Stimulated activated CD4-positive, alpha-beta T cell treated with anti-CD3 and anti-CD28 coated beads, Interleukin-15, amount 100 ng/mL, for 48 hours (primary cell): ENCODE results near the gene HMGCS1.
A peak's percentile ranks its signal among the peaks of the same experiment; 100 is the strongest.
"Not testable (repeated sequence)": the region's sequence is repeated elsewhere in the genome, so short reads cannot be mapped to it uniquely, and the experiment has no call there.

Experiments
- DNase-seq, 2 donors: peaks; one replicate each; pipeline ENCODE4 v3.0.0-alpha.2; 2020; ENCODE audit warnings: low read depth in 2 of 2

Gene HMGCS1

GRCh38 chr5:43313035-43313853 is at the start of gene HMGCS1:
HMGCS1 (minus strand) TSS chr5:43313412; CDS start chr5:43298965, 14,447 bp downstream.
- DNase-seq: peak; percentile 97 to 98

DNA sequence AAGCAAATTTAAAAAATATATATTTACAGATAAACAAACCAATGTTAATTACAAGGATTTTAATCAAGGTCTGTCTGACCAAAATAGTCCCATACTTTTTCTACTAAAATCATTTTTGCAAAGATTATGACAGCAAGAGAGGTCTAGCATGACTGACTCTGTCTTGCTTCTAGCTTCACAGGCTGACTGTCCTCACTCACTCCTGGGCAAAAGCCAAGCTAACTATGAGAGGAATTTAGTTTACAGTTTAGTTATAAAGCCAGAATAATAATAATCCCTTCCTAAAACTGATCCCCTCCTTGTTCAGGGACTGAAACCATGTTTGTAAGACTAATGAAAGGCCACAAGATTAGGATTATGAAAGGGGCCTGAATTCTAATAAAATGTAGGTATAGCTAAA is 45.5 kb upstream of the HMGCS1 start:
- DNase-seq: no peak

- DNase-seq: no peak
These were observed 45.1 kb upstream of the HMGCS1 start for GRCh38 chr5:43358301-43358700.

GRCh38 chr5:43357878-43358281 is 44.7 kb upstream of the HMGCS1 start:
- DNase-seq: no peak

GRCh38 chr5:43357067-43357466 is 43.9 kb upstream of the HMGCS1 start:
- no peak for DNase-seq

DNA sequence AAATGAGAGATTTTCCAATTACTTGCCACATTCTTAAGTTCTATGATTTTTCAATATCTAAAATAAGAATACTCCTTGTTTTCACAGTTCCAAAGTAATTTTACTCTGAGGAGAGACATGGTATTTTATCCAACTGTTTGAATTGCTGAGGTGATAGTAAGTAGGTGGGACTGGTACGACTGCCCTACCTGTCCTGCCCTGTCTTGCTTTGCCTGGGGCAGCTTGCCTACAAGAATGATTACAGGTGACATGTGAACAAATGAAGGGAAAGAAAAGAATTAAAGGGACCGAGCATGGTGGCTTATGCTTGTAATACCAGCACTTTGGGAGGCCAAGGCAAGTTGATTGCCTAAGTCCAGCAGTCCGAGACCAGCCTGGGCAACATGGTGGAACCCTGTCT is 41.6 kb upstream of the HMGCS1 start:
- no peak for DNase-seq

GRCh38 chr5:43353668-43354067 is 40.5 kb upstream of the HMGCS1 start:
- no peak for DNase-seq

DNA sequence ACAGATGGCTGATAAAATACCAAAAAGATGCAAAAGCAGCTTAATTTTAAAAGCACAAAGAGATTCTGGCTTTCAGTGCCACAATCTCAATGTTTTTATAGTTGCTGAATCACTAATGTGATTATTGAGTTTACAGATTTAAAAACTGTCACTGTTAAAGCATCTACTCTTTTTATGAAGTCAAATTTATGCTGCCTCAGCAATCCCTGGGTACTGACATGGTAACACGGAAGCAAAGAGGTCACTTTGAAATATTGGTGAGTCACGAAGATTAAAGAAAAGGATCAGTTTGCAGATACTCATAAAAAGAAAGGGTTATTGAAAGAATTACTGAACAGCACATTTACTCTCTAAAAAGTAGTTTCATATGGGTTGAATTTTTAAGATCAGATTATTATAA is 39.7 kb upstream of the HMGCS1 start:
- DNase-seq: no peak

DNA sequence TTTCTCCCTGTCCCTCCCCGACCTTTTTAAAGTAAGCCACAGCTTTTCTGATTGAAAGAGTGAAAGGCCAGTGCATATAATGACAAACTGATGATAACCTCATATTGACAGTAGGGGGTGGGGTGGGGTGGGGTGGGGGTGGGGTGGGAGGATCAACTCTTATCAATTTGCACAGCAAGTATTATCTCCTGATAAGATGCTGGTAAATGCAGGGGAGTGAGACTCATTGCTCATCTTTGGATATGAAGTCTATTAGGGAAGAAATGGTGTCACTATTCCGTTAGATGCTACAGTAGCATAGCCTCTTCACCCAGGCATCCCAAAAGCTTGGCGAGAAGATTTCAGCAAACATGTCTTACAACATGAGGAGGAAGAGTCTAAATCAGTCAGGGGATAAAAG is 38.9 kb upstream of the HMGCS1 start:
- DNase-seq: no peak

GRCh38 chr5:43348861-43349363 is 35.7 kb upstream of the HMGCS1 start:
- DNase-seq: no peak

DNA sequence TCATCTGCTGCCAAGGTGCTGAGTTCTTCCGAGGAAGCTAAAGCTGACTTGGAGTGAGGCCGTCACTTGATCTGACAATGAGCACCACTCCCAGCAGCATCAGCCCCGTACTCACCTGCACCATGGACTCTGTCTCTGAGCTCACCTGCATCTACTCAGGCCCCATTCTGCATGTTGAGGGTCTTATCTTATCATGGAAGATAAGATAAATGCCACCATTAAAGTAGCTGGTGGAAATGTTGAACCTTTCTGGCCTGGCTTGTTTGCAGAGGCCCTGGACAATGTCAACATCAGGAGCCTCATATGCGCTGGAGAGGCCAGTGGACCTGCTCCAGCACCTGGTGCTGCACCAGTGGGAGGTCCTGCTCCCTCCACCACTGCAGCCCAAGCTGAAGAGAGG is 35.0 kb upstream of the HMGCS1 start:
- DNase-seq: no peak

GRCh38 chr5:43338862-43339261 is 25.6 kb upstream of the HMGCS1 start:
- DNase-seq: no peak

DNA sequence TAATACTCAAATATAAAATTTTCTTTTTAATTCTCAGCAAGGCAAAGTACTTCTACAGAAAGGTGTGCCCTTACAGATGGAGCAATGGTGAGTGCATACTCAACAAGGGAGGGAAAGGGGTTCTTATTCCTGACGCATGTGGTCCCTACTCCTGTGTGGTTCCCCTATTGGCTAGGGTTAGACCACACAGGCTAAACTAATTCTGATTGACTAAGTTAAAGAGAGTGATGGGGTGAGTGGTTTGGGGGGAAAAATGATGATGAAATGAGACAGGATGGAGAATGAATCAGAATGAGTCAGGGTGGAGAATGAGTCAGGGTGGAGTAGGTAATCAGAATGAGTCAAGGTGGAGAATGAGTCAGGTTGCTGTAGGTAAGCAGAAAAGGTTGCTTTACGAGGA is 22.9 kb upstream of the HMGCS1 start:
- peak in 1 of 2 donors; percentile 19 for DNase-seq

DNA sequence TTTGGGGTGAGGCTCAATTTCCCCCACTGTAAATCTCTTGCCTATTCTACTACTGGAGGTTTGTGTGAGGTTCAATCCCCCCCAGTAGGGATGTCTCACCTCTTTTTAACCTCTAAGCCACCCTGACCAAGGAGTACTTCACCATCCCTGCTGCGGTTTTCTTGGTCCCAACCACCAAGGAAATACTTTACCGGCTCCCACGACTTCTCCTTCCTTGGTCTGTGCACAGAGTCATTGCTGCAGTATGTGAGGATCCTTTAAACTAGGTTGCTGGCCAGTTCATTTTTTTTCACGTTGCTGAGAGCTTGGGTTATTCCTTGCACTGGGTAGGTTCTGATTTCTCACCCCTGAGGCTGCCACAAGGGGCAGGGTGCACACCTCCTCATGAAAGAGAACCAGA is 22.5 kb upstream of the HMGCS1 start:
- DNase-seq: no peak

GRCh38 chr5:43332401-43332800 is 19.2 kb upstream of the HMGCS1 start:
- DNase-seq: no peak

DNA sequence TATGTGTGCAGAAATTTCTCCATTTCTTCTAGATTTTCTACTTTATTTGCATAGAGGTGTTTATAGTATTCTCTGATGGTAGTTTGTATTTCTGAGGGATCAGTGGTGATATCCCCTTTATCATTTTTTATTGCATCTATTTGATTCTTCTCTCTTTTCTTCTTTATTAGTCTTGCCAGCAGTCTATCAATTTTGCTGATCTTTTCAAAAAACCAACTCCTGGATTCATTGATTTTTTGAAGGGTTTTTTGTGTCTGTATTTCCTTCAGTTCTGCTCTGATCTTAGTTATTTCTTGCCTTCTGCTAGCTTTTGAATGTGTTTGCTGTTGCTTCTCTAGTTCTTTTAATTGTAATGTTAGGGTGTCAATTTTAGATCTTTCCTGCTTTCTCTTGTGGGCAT is 12.4 kb upstream of the HMGCS1 start:
- not testable (repeated sequence) for DNase-seq

- DNase-seq: not testable (repeated sequence)
These were observed 10.3 kb upstream of the HMGCS1 start for GRCh38 chr5:43323488-43323887.

- no peak for DNase-seq
These were observed 7.6 kb upstream of the HMGCS1 start for GRCh38 chr5:43320846-43321245.

GRCh38 chr5:43316421-43316820 is 3.2 kb upstream of the HMGCS1 start:
- no peak for DNase-seq

GRCh38 chr5:43315682-43316081 is 2.5 kb upstream of the HMGCS1 start:
- peak; percentile 26 to 33 for DNase-seq

DNA sequence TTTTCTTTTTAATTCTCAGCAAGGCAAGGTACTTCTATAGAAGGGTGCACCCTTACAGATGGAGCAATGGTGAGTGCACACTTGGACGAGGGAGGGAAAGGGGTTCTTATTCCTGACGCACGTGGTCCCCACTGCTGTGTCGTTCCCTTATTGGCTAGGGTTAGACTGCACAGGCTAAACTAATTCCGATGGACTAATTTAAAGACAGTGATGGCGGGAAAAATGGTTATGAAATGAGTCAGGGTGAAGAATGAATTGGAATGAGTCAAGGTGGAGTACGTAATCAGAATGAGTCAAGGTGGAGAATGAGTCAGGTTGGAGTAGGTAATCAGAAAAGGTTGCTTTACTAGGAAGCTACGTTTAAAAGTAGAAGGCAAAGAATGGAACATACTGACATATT is 2.1 kb upstream of the HMGCS1 start:
- peak; percentile 14 to 27 for DNase-seq

- no peak for DNase-seq
These were observed 1.5 kb upstream of the HMGCS1 start for GRCh38 chr5:43314724-43315123.

GRCh38 chr5:43313854-43314457 is 744 bp upstream of the HMGCS1 start:
- no peak for DNase-seq
